ENCODE data around the gene CMC1. TPM values are rescaled to one million over a fixed set of nuclear protein-coding genes. Genes with fewer than 3 reads are reported as not detected.
A peak's percentile ranks its signal among the peaks of the same experiment; 100 is the strongest.

Gene CMC1
- total and polyA plus RNA-seq, 9 of the 15 experiments (the other 6 are each of a cell fraction or from before 2014, with no cell fraction given), result 15.9 to 74.6 (median 48.9) TPM

GRCh38 chr3:28316226-28316625 is 74.8 kb downstream of the CMC1 start (continued):
- TF ChIP-seq GMEB1 (CRISPR knock-in tag; IDR thresholded peaks at IDR 0.05) (no peak), ZKSCAN1 (IDR thresholded peaks at IDR 0.05; ENCODE audit: low read depth, low read length) (no peak), NEUROD1 (IDR thresholded peaks at IDR 0.05; ENCODE audit: borderline replicate concordance, low read depth, low read length, partially characterized antibody) (no peak)

- no peak overlapping the region for H3K9ac ChIP-seq (ENCODE audit: insufficient read depth in 1 of 2, low read depth in 2 of 2, low read length in 2 of 2)
- ATAC-seq (peak; percentile 94), FAIRE-seq (peak; percentile 82), DNase-seq (ENCODE audit: extremely low read depth in 1 of 4, low spot score in 3 of 4) (peak; percentile 48 to 73 (median 62))
- no peak overlapping the region for H3K4me3 ChIP-seq
- H3K4me1 ChIP-seq (replicated peaks in 1 of 2; ENCODE audit: control insufficient read depth in 2 of 2, insufficient read depth in 2 of 2, low read length in 2 of 2), result no peaks in the 10 kb centered on the region
- no TSS peak for BruUV-seq (replicated peaks)
- no peaks in the 10 kb centered on the region for H4K20me1 ChIP-seq (replicated peaks; ENCODE audit: control insufficient read depth, insufficient read depth, low read length)
- in situ Hi-C loops (cut with MboI), result no loop called here
- ChIA-PET CTCF (ENCODE audit: low intra/inter-chr PET ratio) (interaction anchor here (0.9 kb wide), 1 partner anchor 11 kb away, joined by 6 read pairs; no protein-coding TSS in a partner anchor), POLR2A (interaction anchor here (0.6 to 1.2 kb wide), 2 partner anchors 9 to 1638 kb away, joined by 3 to 4 read pairs; no protein-coding TSS in a partner anchor)
- H3K36me3 ChIP-seq (ENCODE audit: control insufficient read depth, insufficient read depth, low read length), result peaks cover 37% of the 10 kb centered on the region
- H3K9me1 ChIP-seq (ENCODE audit: control insufficient read depth, insufficient read depth, low read length), result no peaks in the 10 kb centered on the region
- WGBS (ENCODE audit: insufficient coverage, low coverage, missing lambda C conversion rate), result 8% methylated on average over 2 of the region's 2 CpGs
- no peaks in the 10 kb centered on the region for H3K27me3 ChIP-seq (ENCODE audit: control insufficient read depth in 2 of 2, insufficient read depth in 2 of 2, low read length in 2 of 2)
- no peak overlapping the region for H3K4me2 ChIP-seq (ENCODE audit: insufficient read depth, low read length)
- no peaks in the 10 kb centered on the region for H3K9me3 ChIP-seq (replicated peaks; ENCODE audit: control insufficient read depth, insufficient read depth, low read depth, low read length)
- intact Hi-C loops (cut with micrococcal nuclease), result no loop called here
- H3K27ac ChIP-seq (ENCODE audit: extremely low read depth, low read depth, low read length), result no peak overlapping the region
- H2AFZ ChIP-seq (ENCODE audit: low read depth, low read length), result no peak overlapping the region
- H3K79me2 ChIP-seq (ENCODE audit: control insufficient read depth, insufficient read depth, low read length), result no peaks in the 10 kb centered on the region
- TF ChIP-seq ZNF280A (IDR thresholded peaks at IDR 0.05; ENCODE audit: low read depth, partially characterized antibody) (no peak), CTCF (IDR thresholded peaks at IDR 0.05 in 2 of 3, conservative IDR thresholded peaks at IDR 0.05 in 1 of 3; ENCODE audit: insufficient read depth in 2 of 3, low read depth in 1 of 3, low read length in 3 of 3) (peak; percentile 48 to 66 (median 64)), RAD21 (CRISPR knock-in tag; conservative IDR thresholded peaks at IDR 0.05 in 1 of 2, IDR thresholded peaks at IDR 0.05 in 1 of 2) (peak; percentile 20 to 32; a peak in 1 of 4 replicates)
These were observed 76.1 kb downstream of the CMC1 start for GRCh38 chr3:28317438-28318022.
